ENCODE measurements around the gene FGF12. TPM values are rescaled to one million over a fixed set of nuclear protein-coding genes. Genes with fewer than 3 reads are reported as not detected.
A peak's percentile ranks its signal among the peaks of the same experiment; 100 is the strongest.

The FGF12 gene
- total RNA-seq, 8 experiments from 2014 or later = 8.2 to 173 (median 21.6) TPM

DNA sequence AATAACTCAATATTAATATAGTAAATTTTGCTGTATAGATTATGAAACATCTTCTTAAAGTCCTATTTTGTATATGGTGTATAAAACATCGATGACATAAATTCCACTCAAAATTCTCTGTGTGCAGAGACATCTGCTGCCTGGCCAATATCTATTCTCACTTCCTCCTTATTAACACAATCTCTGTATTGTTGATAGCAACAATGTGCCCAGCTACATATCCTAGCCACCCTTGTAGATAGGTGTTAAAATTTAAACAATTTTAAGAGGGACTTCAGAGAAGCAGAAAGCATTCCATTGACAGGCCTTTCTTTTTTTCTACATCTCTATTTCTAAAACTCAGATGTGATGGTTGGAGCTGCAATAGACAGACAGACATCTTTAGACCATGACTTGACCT lies 72.3 kb downstream of the FGF12 start:
- WGBS, 10 experiments = 0 to 90% (median 31%) methylated on average over 1 of the region's 1 CpG; no CpG with 5 or more reads in 6 of the 10 experiments
- in situ Hi-C loops (cut with MboI; ENCODE audit: low pct_unique_long_range_greater_than_20kb in 2 of 9, low sequenced_read_pairs in 9 of 9, unreplicated experiment in 9 of 9) = no loop called here
- no peak for ATAC-seq (replicated peaks in 6 of 8)

GRCh38 chr3:192653862-192654261 lies 73.5 kb downstream of the FGF12 start:
- no peaks in the 10 kb centered on the region for H3K4me1 ChIP-seq (replicated peaks in 1 of 2)
- no peak overlapping the region for H3K27ac ChIP-seq
- no peak overlapping the region for H3K4me3 ChIP-seq
- in situ Hi-C loops (cut with MboI; ENCODE audit: low pct_unique_long_range_greater_than_20kb in 2 of 9, low sequenced_read_pairs in 9 of 9, unreplicated experiment in 9 of 9) = no loop called here
- no peak for ATAC-seq (replicated peaks in 6 of 8)
- 57 to 100% (median 90%) methylated on average over 1 of the region's 1 CpG; no CpG with 5 or more reads in 6 of the 10 experiments for WGBS, 10 experiments

More for the DNA sequence above, 72.3 kb downstream of the FGF12 start:
- Histone ChIP-seq H3K27ac (no peak overlapping the region), H3K4me3 (no peak overlapping the region), H3K4me1 (replicated peaks in 1 of 2) (no peaks in the 10 kb centered on the region)

DNA sequence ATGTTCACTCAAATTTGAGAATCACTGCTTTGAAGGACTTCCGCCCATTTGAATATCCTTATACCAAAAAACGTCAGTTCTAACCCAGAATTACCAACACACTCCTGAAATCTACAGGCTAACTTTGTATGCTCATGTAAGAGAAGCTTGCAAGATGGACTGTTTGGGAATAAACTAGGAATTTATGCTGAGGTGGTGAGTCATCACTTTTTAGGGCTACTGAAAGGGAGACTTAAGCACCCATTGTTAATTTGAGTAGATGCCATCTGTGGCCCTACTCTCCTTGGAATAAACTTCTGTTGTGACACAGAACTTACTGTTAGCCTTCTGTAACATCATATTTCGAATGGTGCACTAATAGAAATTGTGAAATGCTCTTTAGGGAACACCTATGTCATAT lies 74.6 kb downstream of the FGF12 start:
- in situ Hi-C loops (cut with MboI; ENCODE audit: low pct_unique_long_range_greater_than_20kb in 2 of 9, low sequenced_read_pairs in 9 of 9, unreplicated experiment in 9 of 9) = no loop called here
- 10 to 83% (median 55%) methylated on average over 2 to 3 of the region's 3 CpGs; no CpG with 5 or more reads in 4 of the 10 experiments for WGBS, 10 experiments
- peak in 3 of 8 experiments; percentile 84 to 85 (median 84) for ATAC-seq (replicated peaks in 6 of 8)

GRCh38 chr3:192651836-192652512 lies 75.4 kb downstream of the FGF12 start:
- Histone ChIP-seq H3K27ac (no peak overlapping the region), H3K4me1 (replicated peaks in 1 of 2) (no peaks in the 10 kb centered on the region), H3K4me3 (no peak overlapping the region)
- peak in 3 of 8 experiments; percentile 64 to 66 (median 65) for ATAC-seq (replicated peaks in 6 of 8)
- in situ Hi-C loops (cut with MboI; ENCODE audit: low pct_unique_long_range_greater_than_20kb in 2 of 9, low sequenced_read_pairs in 9 of 9, unreplicated experiment in 9 of 9) = no loop called here
- WGBS, 10 experiments = 4 to 84% (median 74%) methylated on average over 1 to 6 of the region's 6 CpGs; no CpG with 5 or more reads in 1 of the 10 experiments

More for the DNA sequence above, 74.6 kb downstream of the FGF12 start:
- Histone ChIP-seq H3K27ac (no peak overlapping the region), H3K4me1 (replicated peaks in 1 of 2) (no peaks in the 10 kb centered on the region), H3K4me3 (no peak overlapping the region)

GRCh38 chr3:192645437-192645836 lies 81.9 kb downstream of the FGF12 start:
- ATAC-seq (replicated peaks in 6 of 8) = no peak

DNA sequence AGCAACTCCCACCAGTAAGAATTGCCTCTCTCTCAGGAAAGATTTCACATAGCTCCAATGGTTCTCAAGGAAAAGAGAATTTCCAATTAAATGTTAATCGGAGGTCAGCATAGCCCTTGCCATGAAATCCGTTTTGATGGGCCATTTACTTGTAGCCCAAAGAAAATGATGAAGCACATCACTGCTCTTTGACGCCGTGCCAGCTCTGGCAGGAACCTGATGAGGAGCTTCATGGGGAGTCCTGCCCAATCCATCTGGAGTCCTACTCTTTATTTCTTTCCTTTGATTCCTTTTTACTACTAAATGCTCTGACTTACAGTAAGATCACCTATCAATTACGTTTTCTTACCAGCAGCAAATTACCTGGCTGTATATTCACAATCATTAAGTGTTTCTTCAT lies 84.7 kb downstream of the FGF12 start:
- no peak overlapping the region for H3K4me3 ChIP-seq
- no peaks in the 10 kb centered on the region for H3K4me1 ChIP-seq (replicated peaks in 1 of 2)
- in situ Hi-C loops (cut with MboI; ENCODE audit: low pct_unique_long_range_greater_than_20kb in 2 of 9, low sequenced_read_pairs in 9 of 9, unreplicated experiment in 9 of 9) = no loop called here
- WGBS, 10 experiments = 0 to 100% (median 75%) methylated on average over 1 to 5 of the region's 5 CpGs; no CpG with 5 or more reads in 1 of the 10 experiments
- no peak overlapping the region for H3K27ac ChIP-seq
- no peak for ATAC-seq (replicated peaks in 6 of 8)

More at GRCh38 chr3:192645437-192645836, 81.9 kb downstream of the FGF12 start:
- H3K27ac ChIP-seq = no peak overlapping the region
- 0 to 67% (median 0%) methylated on average over 1 of the region's 1 CpG; no CpG with 5 or more reads in 1 of the 10 experiments for WGBS, 10 experiments
- H3K4me3 ChIP-seq = no peak overlapping the region
- in situ Hi-C loops (cut with MboI; ENCODE audit: low pct_unique_long_range_greater_than_20kb in 2 of 9, low sequenced_read_pairs in 9 of 9, unreplicated experiment in 9 of 9) = no loop called here
- H3K4me1 ChIP-seq (replicated peaks in 1 of 2) = no peaks in the 10 kb centered on the region

DNA sequence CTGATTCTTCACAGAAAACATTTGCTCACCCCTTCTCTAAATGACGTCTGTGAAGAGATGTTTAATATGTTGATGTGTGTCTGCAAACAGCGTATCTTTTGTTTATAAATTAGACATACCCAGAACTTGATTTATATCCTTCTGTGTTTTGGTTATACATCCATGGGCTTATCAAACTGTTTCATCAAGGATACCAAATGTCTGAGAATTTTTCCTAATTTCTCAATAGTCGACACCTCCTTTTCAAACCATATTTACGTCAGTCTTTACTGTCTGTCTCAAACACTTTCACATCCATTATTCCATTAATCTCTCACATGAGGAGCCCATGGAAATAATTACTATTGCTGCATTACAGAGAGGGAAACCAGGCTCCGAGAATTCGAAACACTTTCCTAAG lies 85.4 kb downstream of the FGF12 start:
- Histone ChIP-seq H3K4me1 (replicated peaks in 1 of 2) (no peaks in the 10 kb centered on the region), H3K4me3 (no peak overlapping the region), H3K27ac (no peak overlapping the region)
- WGBS, 10 experiments = 11 to 95% (median 78%) methylated on average over 2 to 6 of the region's 6 CpGs; no CpG with 5 or more reads in 1 of the 10 experiments
- in situ Hi-C loops (cut with MboI; ENCODE audit: low pct_unique_long_range_greater_than_20kb in 2 of 9, low sequenced_read_pairs in 9 of 9, unreplicated experiment in 9 of 9) = no loop called here
- ATAC-seq (replicated peaks in 6 of 8) = no peak

DNA sequence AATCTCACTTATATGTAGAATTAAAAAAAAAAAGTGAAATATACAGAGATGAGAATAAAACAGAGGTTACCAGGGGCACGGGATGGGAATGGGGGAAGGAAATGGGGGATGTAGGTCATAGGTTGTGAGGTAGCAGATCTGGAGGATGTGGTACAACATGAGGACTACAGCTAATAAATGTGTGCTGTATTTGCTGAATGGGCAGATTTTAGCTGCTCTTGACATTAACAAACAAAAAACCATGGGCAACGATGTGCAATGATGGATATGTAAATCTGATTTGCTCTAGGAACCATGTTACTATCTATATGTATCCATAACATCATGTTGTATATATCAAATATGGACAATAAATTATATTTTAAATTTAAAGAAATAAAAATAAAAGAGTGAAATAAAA lies 87.4 kb downstream of the FGF12 start:
- 0 to 100% (median 83%) methylated on average over 1 to 2 of the region's 2 CpGs; no CpG with 5 or more reads in 1 of the 10 experiments for WGBS, 10 experiments
- in situ Hi-C loops (cut with MboI; ENCODE audit: low pct_unique_long_range_greater_than_20kb in 2 of 9, low sequenced_read_pairs in 9 of 9, unreplicated experiment in 9 of 9) = no loop called here

DNA sequence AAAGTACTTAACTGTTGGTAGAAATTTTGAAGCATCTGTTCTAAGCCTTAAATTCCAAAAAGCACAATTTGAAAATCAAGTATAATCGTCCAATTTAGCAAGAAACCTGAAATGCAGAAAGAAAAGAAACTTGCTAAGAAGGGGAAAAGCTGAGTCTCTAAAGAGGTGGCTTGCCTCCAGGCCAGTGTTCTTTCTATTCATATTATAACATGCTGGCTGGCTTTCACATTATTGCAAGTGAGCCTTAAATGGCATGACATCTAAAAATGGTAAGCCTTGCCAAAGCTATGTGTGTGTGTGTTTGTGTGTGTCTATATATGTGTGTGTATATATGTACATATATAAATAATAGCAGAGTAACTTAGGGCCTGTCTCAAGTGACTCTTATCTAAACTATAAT lies 89.5 kb downstream of the FGF12 start:
- in situ Hi-C loops (cut with MboI; ENCODE audit: low pct_unique_long_range_greater_than_20kb in 2 of 9, low sequenced_read_pairs in 9 of 9, unreplicated experiment in 9 of 9) = no loop called here
- 0 to 80% (median 41%) methylated on average over 1 of the region's 1 CpG; no CpG with 5 or more reads in 1 of the 10 experiments for WGBS, 10 experiments
- no peak overlapping the region for H3K27ac ChIP-seq
- H3K4me1 ChIP-seq (replicated peaks in 1 of 2) = no peaks in the 10 kb centered on the region
- H3K4me3 ChIP-seq = no peak overlapping the region
- ATAC-seq (replicated peaks in 6 of 8) = peak in 1 of 8 experiments; percentile 17

More for the DNA sequence above, 87.4 kb downstream of the FGF12 start:
- no peak overlapping the region for H3K27ac ChIP-seq
- no peaks in the 10 kb centered on the region for H3K4me1 ChIP-seq (replicated peaks in 1 of 2)
- ATAC-seq (replicated peaks in 6 of 8) = no peak
- H3K4me3 ChIP-seq = no peak overlapping the region

GRCh38 chr3:192636517-192637444 lies 90.6 kb downstream of the FGF12 start:
- ATAC-seq (replicated peaks in 6 of 8) = no peak
- no peaks in the 10 kb centered on the region for H3K4me1 ChIP-seq (replicated peaks in 1 of 2)
- 13 to 100% (median 93%) methylated on average over 1 to 7 of the region's 8 CpGs; no CpG with 5 or more reads in 2 of the 10 experiments for WGBS, 10 experiments

DNA sequence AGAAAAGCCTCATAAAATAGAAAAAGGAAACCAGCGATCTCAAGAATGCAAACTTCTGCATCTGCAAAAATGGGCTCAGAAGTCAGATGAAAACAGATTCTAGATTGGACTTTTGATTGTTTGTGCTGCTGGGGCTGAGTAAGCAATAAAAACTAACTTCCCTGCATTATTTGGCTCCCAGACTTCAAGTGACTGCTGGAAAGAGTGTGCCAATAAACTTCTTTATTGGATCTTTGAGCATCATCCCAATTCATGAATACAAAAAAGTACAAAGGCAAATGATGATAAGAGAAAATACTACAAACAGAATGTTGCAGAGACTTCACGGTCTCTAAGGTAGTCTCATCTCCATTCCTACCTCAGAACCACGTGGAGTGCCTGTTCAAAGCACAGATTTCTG lies 97.9 kb downstream of the FGF12 start:
- Histone ChIP-seq H3K4me1 (replicated peaks in 1 of 2) (no peaks in the 10 kb centered on the region), H3K27ac (no peak overlapping the region), H3K4me3 (no peak overlapping the region)
- WGBS, 10 experiments = 10 to 87% (median 78%) methylated on average over 1 to 3 of the region's 3 CpGs; no CpG with 5 or more reads in 3 of the 10 experiments
- in situ Hi-C loops (cut with MboI; ENCODE audit: low pct_unique_long_range_greater_than_20kb in 2 of 9, low sequenced_read_pairs in 9 of 9, unreplicated experiment in 9 of 9) = no loop called here
- no peak for ATAC-seq (replicated peaks in 6 of 8)

More at GRCh38 chr3:192636517-192637444, 90.6 kb downstream of the FGF12 start:
- in situ Hi-C loops (cut with MboI; ENCODE audit: low pct_unique_long_range_greater_than_20kb in 2 of 9, low sequenced_read_pairs in 9 of 9, unreplicated experiment in 9 of 9) = no loop called here
- no peak overlapping the region for H3K4me3 ChIP-seq
- no peak overlapping the region for H3K27ac ChIP-seq

- H3K4me1 ChIP-seq (replicated peaks in 1 of 2) = no peaks in the 10 kb centered on the region
- in situ Hi-C loops (cut with MboI; ENCODE audit: low pct_unique_long_range_greater_than_20kb in 2 of 9, low sequenced_read_pairs in 9 of 9, unreplicated experiment in 9 of 9) = no loop called here
- H3K27ac ChIP-seq = no peak overlapping the region
- 33 to 100% (median 72%) methylated on average over 1 to 3 of the region's 3 CpGs; no CpG with 5 or more reads in 4 of the 10 experiments for WGBS, 10 experiments
- H3K4me3 ChIP-seq = no peak overlapping the region
- no peak for ATAC-seq (replicated peaks in 6 of 8)
Measured at GRCh38 chr3:192621909-192622308, 105.4 kb downstream of the FGF12 start.

- Histone ChIP-seq H3K4me1 (replicated peaks in 1 of 2) (no peaks in the 10 kb centered on the region), H3K4me3 (no peak overlapping the region), H3K27ac (no peak overlapping the region)
- WGBS, 10 experiments = 22 to 91% (median 79%) methylated on average over 1 to 3 of the region's 3 CpGs; no CpG with 5 or more reads in 2 of the 10 experiments
- ATAC-seq (replicated peaks in 6 of 8) = no peak
- in situ Hi-C loops (cut with MboI; ENCODE audit: low pct_unique_long_range_greater_than_20kb in 2 of 9, low sequenced_read_pairs in 9 of 9, unreplicated experiment in 9 of 9) = no loop called here
Measured at GRCh38 chr3:192620275-192620674, 107.1 kb downstream of the FGF12 start.

All from motor neuron (in vitro differentiated cells).